HEK293T (cell line): ENCODE data around the gene ZNF70.

Experiments
- FOXM1 ChIP-seq: fragments of 450-650 bp; IDR thresholded peaks from 2 replicates; pipeline ENCODE4 v1.6.1; 2017; ENCODE audit warnings: mild to moderate bottlenecking, borderline replicate concordance
- HDGF ChIP-seq: fragments of 450-650 bp; IDR thresholded peaks from 2 replicates; pipeline ENCODE4 v1.6.1; 2017; ENCODE audit warnings: antibody characterized with exemption, borderline replicate concordance
- SP1 ChIP-seq: fragments of 450-650 bp; IDR thresholded peaks from 2 replicates; pipeline ENCODE4 v1.6.1; 2017
- TARDBP ChIP-seq: fragments of 450-650 bp; IDR thresholded peaks from 2 replicates; pipeline ENCODE4 v1.6.1; 2016
- ZNF384 ChIP-seq: fragments of 450-650 bp; IDR thresholded peaks from 2 replicates; pipeline ENCODE4 v1.6.1; 2016

GRCh38 chr22:23709107-23709506 is 41.8 kb downstream of the ZNF70 start:
- TF ChIP-seq HDGF = no peak
- TF ChIP-seq SP1 = no peak
- TF ChIP-seq ZNF384 = no peak
- TF ChIP-seq FOXM1 = no peak
- TF ChIP-seq TARDBP = no peak
